ENCODE results near the gene CHST7.

Gene CHST7

GRCh38 chrX:46572340-46572936, 1.1 kb upstream of the CHST7 start:
- in situ Hi-C loops (cut with HindIII; ENCODE audit: low sequenced_read_pairs): no loop called here

GRCh38 chrX:46573892-46574773, 568 bp downstream of the CHST7 start:
- in situ Hi-C loops (cut with HindIII; ENCODE audit: low sequenced_read_pairs): no loop called here

GRCh38 chrX:46574774-46575381, 1.3 kb downstream of the CHST7 start:
- in situ Hi-C loops (cut with HindIII; ENCODE audit: low sequenced_read_pairs): no loop called here

GRCh38 chrX:46575586-46575985, 2.0 kb downstream of the CHST7 start:
- in situ Hi-C loops (cut with HindIII; ENCODE audit: low sequenced_read_pairs): no loop called here

GRCh38 chrX:46575991-46576392, 2.4 kb downstream of the CHST7 start:
- in situ Hi-C loops (cut with HindIII; ENCODE audit: low sequenced_read_pairs): no loop called here

- in situ Hi-C loops (cut with HindIII; ENCODE audit: low sequenced_read_pairs): no loop called here
Observed at GRCh38 chrX:46576458-46576857, 2.9 kb downstream of the CHST7 start.

GRCh38 chrX:46577221-46578005, 3.8 kb downstream of the CHST7 start:
- in situ Hi-C loops (cut with HindIII; ENCODE audit: low sequenced_read_pairs): no loop called here

GRCh38 chrX:46579250-46579649, 5.7 kb downstream of the CHST7 start:
- in situ Hi-C loops (cut with HindIII; ENCODE audit: low sequenced_read_pairs): no loop called here

GRCh38 chrX:46580613-46581012, 7.0 kb downstream of the CHST7 start:
- in situ Hi-C loops (cut with HindIII; ENCODE audit: low sequenced_read_pairs): no loop called here

GRCh38 chrX:46582325-46582724, 8.8 kb downstream of the CHST7 start:
- in situ Hi-C loops (cut with HindIII; ENCODE audit: low sequenced_read_pairs): no loop called here

GRCh38 chrX:46582966-46583365, 9.4 kb downstream of the CHST7 start:
- in situ Hi-C loops (cut with HindIII; ENCODE audit: low sequenced_read_pairs): no loop called here

GRCh38 chrX:46584736-46585135, 11.2 kb downstream of the CHST7 start:
- in situ Hi-C loops (cut with HindIII; ENCODE audit: low sequenced_read_pairs): no loop called here

- in situ Hi-C loops (cut with HindIII; ENCODE audit: low sequenced_read_pairs): no loop called here
Observed at GRCh38 chrX:46587158-46587557, 13.6 kb downstream of the CHST7 start.

- in situ Hi-C loops (cut with HindIII; ENCODE audit: low sequenced_read_pairs): no loop called here
Observed at GRCh38 chrX:46587753-46588171, 14.2 kb downstream of the CHST7 start.

GRCh38 chrX:46588263-46588662, 14.7 kb downstream of the CHST7 start:
- in situ Hi-C loops (cut with HindIII; ENCODE audit: low sequenced_read_pairs): no loop called here

GRCh38 chrX:46589977-46590723, 16.6 kb downstream of the CHST7 start:
- in situ Hi-C loops (cut with HindIII; ENCODE audit: low sequenced_read_pairs): no loop called here

GRCh38 chrX:46595084-46595483, 21.5 kb downstream of the CHST7 start:
- in situ Hi-C loops (cut with HindIII; ENCODE audit: low sequenced_read_pairs): no loop called here

GRCh38 chrX:46597208-46597607, 23.6 kb downstream of the CHST7 start:
- in situ Hi-C loops (cut with HindIII; ENCODE audit: low sequenced_read_pairs): no loop called here

GRCh38 chrX:46597771-46598170, 24.2 kb downstream of the CHST7 start:
- in situ Hi-C loops (cut with HindIII; ENCODE audit: low sequenced_read_pairs): no loop called here

- in situ Hi-C loops (cut with HindIII; ENCODE audit: low sequenced_read_pairs): no loop called here
Observed at GRCh38 chrX:46599051-46599560, 25.5 kb downstream of the CHST7 start.
